HepG2 (cell line): Measurements from ENCODE around the gene ZNFX1. TPM values are rescaled to one million over a fixed set of nuclear protein-coding genes. Genes with fewer than 3 reads are reported as not detected.
A peak's percentile ranks its signal among the peaks of the same experiment; 100 is the strongest.

Experiments used
- CBFB ChIP-seq: sonication (generic); formaldehyde crosslinking; IDR thresholded peaks from 2 replicates; pipeline ENCODE4 v1.4.0; 2020; ENCODE audit warnings: missing genetic modification reagents
- FOXA1 ChIP-seq, 2 experiments: fragments of 450-650 bp in 1 of 2; sonication (generic) in 1 of 2; formaldehyde crosslinking in 1 of 2; IDR thresholded peaks; 2 replicates each; pipeline versions ENCODE4 v1.4.0 to v1.6.1; 2016 to 2020; ENCODE audit warnings: missing genetic modification reagents in 1 of 2
- HDAC2 ChIP-seq: sonication (generic); formaldehyde crosslinking; IDR thresholded peaks from 2 replicates; pipeline ENCODE4 v1.4.0; 2020; ENCODE audit warnings: missing genetic modification reagents
- HOXA3 ChIP-seq: sonication (generic); formaldehyde crosslinking; IDR thresholded peaks from 2 replicates; pipeline ENCODE4 v1.5.0; 2020; ENCODE audit warnings: missing genetic modification reagents
- JUND ChIP-seq: sonication (generic); formaldehyde crosslinking; IDR thresholded peaks from 2 replicates; pipeline ENCODE4 v1.8.0; 2022; ENCODE audit warnings: mild to moderate bottlenecking, missing genetic modification reagents
- MYNN ChIP-seq: sonication (generic); formaldehyde crosslinking; IDR thresholded peaks from 2 replicates; pipeline ENCODE4 v1.4.0; 2020; ENCODE audit warnings: mild to moderate bottlenecking, low read depth, missing genetic modification reagents
- NFKB2 ChIP-seq: sonication (generic); formaldehyde crosslinking; IDR thresholded peaks from 2 replicates; pipeline ENCODE4 v1.4.0; 2020; ENCODE audit warnings: missing genetic modification reagents, borderline replicate concordance
- POLR2AphosphoS2 ChIP-seq: IDR thresholded peaks from 2 replicates; pipeline ENCODE4 v1.6.1; 2011; ENCODE audit warnings: low read depth, low read length, improper control_type of control experiment
- RERE ChIP-seq: IDR thresholded peaks from 2 replicates; pipeline ENCODE4 v1.6.1; 2016; ENCODE audit warnings: low read depth, missing genetic modification reagents, missing compliant biosample characterization
- RFXANK ChIP-seq: IDR thresholded peaks from 2 replicates; pipeline ENCODE4 v1.6.1; 2016
- ZNF746 ChIP-seq: sonication (generic); formaldehyde crosslinking; IDR thresholded peaks from 2 replicates; pipeline ENCODE4 v1.8.0; 2022; ENCODE audit warnings: mild to moderate bottlenecking, missing genetic modification reagents
- polyA plus RNA-seq, 8 experiments: library from polyadenylated mRNA; depleted of rRNA in 3 of 8; stranded (reverse) in 7 of 8; unstranded in 1 of 8; fragments of >200 nt; fragmentation: Illumina TruSeq in 4 of 8; extraction: Trizol in 4 of 8; gene quantifications; 2 replicates each; pipeline versions ENCODE4 v1.2.1 to v1.2.3, GENCODE V29; 2011 to 2016; ENCODE audit warnings: low read depth in 4 of 8, missing spikeins in 1 of 8, mixed read lengths in 1 of 8; ENCODE audit not compliant: insufficient read depth in 1 of 8
- total RNA-seq, 5 experiments: library from RNA; depleted of rRNA; stranded (reverse); fragments of >200 nt; fragmentation: Illumina TruSeq; extraction: Trizol; gene quantifications; 2 replicates each; pipeline ENCODE4 v1.2.3, GENCODE V29; 2016; ENCODE audit warnings: low read depth in 1 of 5
- TF ChIP-seq, protein P1 (sequence below): sonication (generic); formaldehyde crosslinking; conservative IDR thresholded peaks from 2 replicates; pipeline ENCODE4 v1.4.0; 2020; ENCODE audit warnings: mild to moderate bottlenecking, missing genetic modification reagents, moderate library complexity
- TF ChIP-seq, protein P2 (sequence below): IDR thresholded peaks from 2 replicates; pipeline ENCODE4 v1.4.0; 2020; ENCODE audit warnings: mild to moderate bottlenecking, missing genetic modification reagents
- TF ChIP-seq, protein P3 (sequence below): IDR thresholded peaks from 2 replicates; pipeline ENCODE4 v1.6.1; 2016; ENCODE audit warnings: missing compliant biosample characterization, missing genetic modification reagents, borderline replicate concordance

The ZNFX1 gene
- total and polyA plus RNA-seq, 2 of the 13 experiments (the other 11 are each of a cell fraction or from before 2014, with no cell fraction given): 2.9 to 11.1 TPM

- peak; percentile 49; the same call in 1 of the 2 replicates for TF ChIP-seq RERE (CRISPR knock-in tag)
- TF ChIP-seq FOXA1 (IDR thresholded peaks at IDR 0.05): no peak
- peak; percentile 69 for TF ChIP-seq FOXA1 (CRISPR knock-in tag; IDR thresholded peaks at IDR 0.05)
- TF ChIP-seq POLR2AphosphoS2: 0 out of 2 replicates have a peak, but pooled peaks have one; percentile 26
- TF ChIP-seq HDAC2: peak; percentile 92
- 0 out of 2 replicates have a peak, but pooled peaks have one; percentile 62 for TF ChIP-seq MYNN (CRISPR knock-in tag)
- peak; percentile 94; the same call in 1 of the 2 replicates for TF ChIP-seq NFKB2 (CRISPR knock-in tag)
- TF ChIP-seq, protein P1, sequence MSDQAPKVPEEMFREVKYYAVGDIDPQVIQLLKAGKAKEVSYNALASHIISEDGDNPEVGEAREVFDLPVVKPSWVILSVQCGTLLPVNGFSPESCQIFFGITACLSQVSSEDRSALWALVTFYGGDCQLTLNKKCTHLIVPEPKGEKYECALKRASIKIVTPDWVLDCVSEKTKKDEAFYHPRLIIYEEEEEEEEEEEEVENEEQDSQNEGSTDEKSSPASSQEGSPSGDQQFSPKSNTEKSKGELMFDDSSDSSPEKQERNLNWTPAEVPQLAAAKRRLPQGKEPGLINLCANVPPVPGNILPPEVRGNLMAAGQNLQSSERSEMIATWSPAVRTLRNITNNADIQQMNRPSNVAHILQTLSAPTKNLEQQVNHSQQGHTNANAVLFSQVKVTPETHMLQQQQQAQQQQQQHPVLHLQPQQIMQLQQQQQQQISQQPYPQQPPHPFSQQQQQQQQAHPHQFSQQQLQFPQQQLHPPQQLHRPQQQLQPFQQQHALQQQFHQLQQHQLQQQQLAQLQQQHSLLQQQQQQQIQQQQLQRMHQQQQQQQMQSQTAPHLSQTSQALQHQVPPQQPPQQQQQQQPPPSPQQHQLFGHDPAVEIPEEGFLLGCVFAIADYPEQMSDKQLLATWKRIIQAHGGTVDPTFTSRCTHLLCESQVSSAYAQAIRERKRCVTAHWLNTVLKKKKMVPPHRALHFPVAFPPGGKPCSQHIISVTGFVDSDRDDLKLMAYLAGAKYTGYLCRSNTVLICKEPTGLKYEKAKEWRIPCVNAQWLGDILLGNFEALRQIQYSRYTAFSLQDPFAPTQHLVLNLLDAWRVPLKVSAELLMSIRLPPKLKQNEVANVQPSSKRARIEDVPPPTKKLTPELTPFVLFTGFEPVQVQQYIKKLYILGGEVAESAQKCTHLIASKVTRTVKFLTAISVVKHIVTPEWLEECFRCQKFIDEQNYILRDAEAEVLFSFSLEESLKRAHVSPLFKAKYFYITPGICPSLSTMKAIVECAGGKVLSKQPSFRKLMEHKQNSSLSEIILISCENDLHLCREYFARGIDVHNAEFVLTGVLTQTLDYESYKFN (CRISPR knock-in tag): peak; percentile 70
- peak; percentile 99 for TF ChIP-seq HOXA3 (CRISPR knock-in tag)
- peak; percentile 64; the same call in 1 of the 2 replicates for TF ChIP-seq ZNF746 (CRISPR knock-in tag)
- TF ChIP-seq, protein P2, sequence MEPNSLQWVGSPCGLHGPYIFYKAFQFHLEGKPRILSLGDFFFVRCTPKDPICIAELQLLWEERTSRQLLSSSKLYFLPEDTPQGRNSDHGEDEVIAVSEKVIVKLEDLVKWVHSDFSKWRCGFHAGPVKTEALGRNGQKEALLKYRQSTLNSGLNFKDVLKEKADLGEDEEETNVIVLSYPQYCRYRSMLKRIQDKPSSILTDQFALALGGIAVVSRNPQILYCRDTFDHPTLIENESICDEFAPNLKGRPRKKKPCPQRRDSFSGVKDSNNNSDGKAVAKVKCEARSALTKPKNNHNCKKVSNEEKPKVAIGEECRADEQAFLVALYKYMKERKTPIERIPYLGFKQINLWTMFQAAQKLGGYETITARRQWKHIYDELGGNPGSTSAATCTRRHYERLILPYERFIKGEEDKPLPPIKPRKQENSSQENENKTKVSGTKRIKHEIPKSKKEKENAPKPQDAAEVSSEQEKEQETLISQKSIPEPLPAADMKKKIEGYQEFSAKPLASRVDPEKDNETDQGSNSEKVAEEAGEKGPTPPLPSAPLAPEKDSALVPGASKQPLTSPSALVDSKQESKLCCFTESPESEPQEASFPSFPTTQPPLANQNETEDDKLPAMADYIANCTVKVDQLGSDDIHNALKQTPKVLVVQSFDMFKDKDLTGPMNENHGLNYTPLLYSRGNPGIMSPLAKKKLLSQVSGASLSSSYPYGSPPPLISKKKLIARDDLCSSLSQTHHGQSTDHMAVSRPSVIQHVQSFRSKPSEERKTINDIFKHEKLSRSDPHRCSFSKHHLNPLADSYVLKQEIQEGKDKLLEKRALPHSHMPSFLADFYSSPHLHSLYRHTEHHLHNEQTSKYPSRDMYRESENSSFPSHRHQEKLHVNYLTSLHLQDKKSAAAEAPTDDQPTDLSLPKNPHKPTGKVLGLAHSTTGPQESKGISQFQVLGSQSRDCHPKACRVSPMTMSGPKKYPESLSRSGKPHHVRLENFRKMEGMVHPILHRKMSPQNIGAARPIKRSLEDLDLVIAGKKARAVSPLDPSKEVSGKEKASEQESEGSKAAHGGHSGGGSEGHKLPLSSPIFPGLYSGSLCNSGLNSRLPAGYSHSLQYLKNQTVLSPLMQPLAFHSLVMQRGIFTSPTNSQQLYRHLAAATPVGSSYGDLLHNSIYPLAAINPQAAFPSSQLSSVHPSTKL (CRISPR knock-in tag): peak; percentile 7; the same call in 1 of the 2 replicates
- TF ChIP-seq JUND (CRISPR knock-in tag): peak; percentile 57; the same call in 1 of the 2 replicates
- no peak; the same call in none of the 2 replicates for TF ChIP-seq RFXANK (CRISPR knock-in tag)
- TF ChIP-seq, protein P3, sequence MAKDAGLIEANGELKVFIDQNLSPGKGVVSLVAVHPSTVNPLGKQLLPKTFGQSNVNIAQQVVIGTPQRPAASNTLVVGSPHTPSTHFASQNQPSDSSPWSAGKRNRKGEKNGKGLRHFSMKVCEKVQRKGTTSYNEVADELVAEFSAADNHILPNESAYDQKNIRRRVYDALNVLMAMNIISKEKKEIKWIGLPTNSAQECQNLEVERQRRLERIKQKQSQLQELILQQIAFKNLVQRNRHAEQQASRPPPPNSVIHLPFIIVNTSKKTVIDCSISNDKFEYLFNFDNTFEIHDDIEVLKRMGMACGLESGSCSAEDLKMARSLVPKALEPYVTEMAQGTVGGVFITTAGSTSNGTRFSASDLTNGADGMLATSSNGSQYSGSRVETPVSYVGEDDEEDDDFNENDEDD (CRISPR knock-in tag): peak; percentile 78; the same call in 1 of the 2 replicates
- TF ChIP-seq CBFB: peak; percentile 94
These were observed 58.5 kb downstream of the ZNFX1 start, which contains the start of gene DDX27 (continued) for GRCh38 chr20:49219091-49219923.
